Activated CD8-positive, alpha-beta T cell treated with anti-CD3 and anti-CD28 coated beads for 36 hours (primary cell): ENCODE measurements around the gene PLA2G4E. TPM values are rescaled to one million over a fixed set of nuclear protein-coding genes. Genes with fewer than 3 reads are reported as not detected.

Source experiments
- ATAC-seq: fragments of 200-7000 bp; cut with Tn5 transposase; one replicate; pipeline ENCODE4 v1.10.0; 2021; ENCODE audit warnings: mild to moderate bottlenecking, moderate library complexity
- CTCF ChIA-PET: fragments of 350-600 bp; sonication (Branson Sonifier 250); formaldehyde crosslinking; loops from one replicate; lab custom pipeline; 2021; ENCODE audit warnings: antibody characterized with exemption; lab: Charles Lee
- POLR2A ChIA-PET: fragments of 350-600 bp; sonication (Branson Sonifier 250); formaldehyde crosslinking; loops from one replicate; lab custom pipeline; 2021; ENCODE audit warnings: antibody characterized with exemption; lab: Charles Lee
- DNase-seq: peaks from one replicate; pipeline ENCODE4 v3.0.0-alpha.2; 2020
- H3K27ac Mint-ChIP-seq: one replicate; pipeline ENCODE4 v1.8.0; 2021; ENCODE audit warnings: mild to moderate bottlenecking, mixed read lengths
- H3K27me3 Mint-ChIP-seq: one replicate; pipeline ENCODE4 v1.8.0; 2021; ENCODE audit warnings: mixed read lengths
- H3K36me3 Mint-ChIP-seq: one replicate; pipeline ENCODE4 v1.8.0; 2021; ENCODE audit warnings: low read depth, mixed read lengths
- H3K4me1 Mint-ChIP-seq: one replicate; pipeline ENCODE4 v1.8.0; 2021; ENCODE audit warnings: low read depth, mixed read lengths
- H3K4me3 Mint-ChIP-seq: one replicate; pipeline ENCODE4 v1.8.0; 2021; ENCODE audit warnings: mild to moderate bottlenecking, moderate library complexity, mixed read lengths
- H3K9me3 Mint-ChIP-seq: one replicate; pipeline ENCODE4 v1.8.0; 2021; ENCODE audit warnings: mixed read lengths
- CTCF ChIP-seq: fragments of 200-600 bp; IDR thresholded peaks from one replicate; pipeline ENCODE4 v1.8.0; 2022; ENCODE audit warnings: antibody characterized with exemption, mild to moderate bottlenecking
- intact Hi-C: fragments of 100-400 bp; cut with micrococcal nuclease; formaldehyde crosslinking; loops from one replicate; pipeline ENCODE4 v1.10.0; 2022
- total RNA-seq, 2 experiments: library from RNA; stranded (reverse); gene quantifications; one replicate each; pipeline ENCODE4 v1.2.3, GENCODE V29; 2021

The PLA2G4E gene
- total RNA-seq, 2 experiments from 2014 or later: not detected

DNA sequence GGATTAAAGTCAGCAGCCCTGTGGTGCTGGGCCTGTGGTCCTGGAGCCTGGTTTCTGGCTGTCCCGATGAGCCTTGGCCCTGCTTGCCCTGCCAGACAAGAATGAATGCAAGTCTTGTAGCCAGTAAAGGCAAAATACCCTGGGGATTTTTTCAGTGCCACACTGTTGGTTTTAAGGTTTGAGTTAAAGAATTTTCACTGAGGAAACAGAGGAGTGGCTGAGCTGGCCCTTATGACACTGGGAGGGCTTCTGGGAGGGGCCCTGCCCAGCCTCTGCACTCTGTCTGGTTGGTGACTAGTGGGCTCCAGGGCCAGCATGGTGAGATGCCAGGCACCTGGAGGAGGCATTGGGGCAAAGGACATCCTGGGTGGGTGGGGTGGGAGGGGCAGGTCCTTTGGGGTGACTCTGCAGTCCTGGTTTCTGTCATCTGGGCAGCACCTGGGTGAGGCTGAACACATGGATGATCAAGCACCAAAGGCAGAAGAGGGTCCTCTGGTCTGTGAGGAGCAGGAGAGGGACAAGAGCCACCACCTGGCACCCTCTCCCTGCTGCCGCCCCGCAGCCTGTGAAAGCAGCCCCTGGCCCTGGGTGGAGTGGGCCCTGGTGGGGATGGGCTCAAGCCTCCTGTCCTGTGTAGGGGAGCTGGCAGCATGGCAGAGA is 12.5 kb upstream of the PLA2G4E start:
- H3K4me1 Mint-ChIP-seq: peaks cover 10% of the 10 kb centered on the region
- TF ChIP-seq CTCF: no peak
- H3K27ac Mint-ChIP-seq: peak overlapping the region; percentile 1
- no peaks in the 10 kb centered on the region for H3K27me3 Mint-ChIP-seq
- H3K36me3 Mint-ChIP-seq: no peaks in the 10 kb centered on the region
- peak; percentile 83 for ATAC-seq
- DNase-seq: peak; percentile 27
- H3K9me3 Mint-ChIP-seq: peaks cover 5% of the 10 kb centered on the region
- intact Hi-C loops: no loop called here
- CTCF ChIA-PET: no interaction called here
- POLR2A ChIA-PET: no interaction called here
- no peak overlapping the region for H3K4me3 Mint-ChIP-seq

- Mint-ChIP-seq H3K4me3 (no peak overlapping the region), H3K36me3 (no peaks in the 10 kb centered on the region), H3K4me1 (peaks cover 10% of the 10 kb centered on the region), H3K9me3 (peaks cover 5% of the 10 kb centered on the region), H3K27me3 (no peaks in the 10 kb centered on the region), H3K27ac (peak overlapping the region; percentile 1)
- TF ChIP-seq CTCF: no peak
- DNase-seq (no peak), ATAC-seq (no peak)
- intact Hi-C loops: no loop called here
- CTCF ChIA-PET: no interaction called here
- POLR2A ChIA-PET: no interaction called here
Measured at GRCh38 chr15:42032376-42033213, 11.8 kb upstream of the PLA2G4E start.

- Mint-ChIP-seq H3K36me3 (no peaks in the 10 kb centered on the region), H3K27ac (no peak overlapping the region), H3K4me1 (peaks cover 10% of the 10 kb centered on the region), H3K4me3 (no peak overlapping the region), H3K9me3 (peaks cover 5% of the 10 kb centered on the region), H3K27me3 (peaks cover 1% of the 10 kb centered on the region)
- POLR2A ChIA-PET: no interaction called here
- DNase-seq (no peak), ATAC-seq (no peak)
- CTCF ChIA-PET: no interaction called here
- intact Hi-C loops: no loop called here
- no peak for TF ChIP-seq CTCF
Measured at GRCh38 chr15:42031198-42031915, 10.5 kb upstream of the PLA2G4E start.

GRCh38 chr15:42027521-42027920 is 6.7 kb upstream of the PLA2G4E start:
- H3K27me3 Mint-ChIP-seq: peaks cover 2% of the 10 kb centered on the region
- H3K9me3 Mint-ChIP-seq: peaks cover 5% of the 10 kb centered on the region
- DNase-seq: no peak
- intact Hi-C loops: no loop called here
- ChIA-PET POLR2A (no interaction called here), CTCF (no interaction called here)
- H3K36me3 Mint-ChIP-seq: no peaks in the 10 kb centered on the region
- H3K27ac Mint-ChIP-seq: no peak overlapping the region
- no peak for ATAC-seq
- no peak overlapping the region for H3K4me3 Mint-ChIP-seq
- H3K4me1 Mint-ChIP-seq: no peaks in the 10 kb centered on the region
- TF ChIP-seq CTCF: no peak
